ENCODE data around the gene SLC5A6.

DNA sequence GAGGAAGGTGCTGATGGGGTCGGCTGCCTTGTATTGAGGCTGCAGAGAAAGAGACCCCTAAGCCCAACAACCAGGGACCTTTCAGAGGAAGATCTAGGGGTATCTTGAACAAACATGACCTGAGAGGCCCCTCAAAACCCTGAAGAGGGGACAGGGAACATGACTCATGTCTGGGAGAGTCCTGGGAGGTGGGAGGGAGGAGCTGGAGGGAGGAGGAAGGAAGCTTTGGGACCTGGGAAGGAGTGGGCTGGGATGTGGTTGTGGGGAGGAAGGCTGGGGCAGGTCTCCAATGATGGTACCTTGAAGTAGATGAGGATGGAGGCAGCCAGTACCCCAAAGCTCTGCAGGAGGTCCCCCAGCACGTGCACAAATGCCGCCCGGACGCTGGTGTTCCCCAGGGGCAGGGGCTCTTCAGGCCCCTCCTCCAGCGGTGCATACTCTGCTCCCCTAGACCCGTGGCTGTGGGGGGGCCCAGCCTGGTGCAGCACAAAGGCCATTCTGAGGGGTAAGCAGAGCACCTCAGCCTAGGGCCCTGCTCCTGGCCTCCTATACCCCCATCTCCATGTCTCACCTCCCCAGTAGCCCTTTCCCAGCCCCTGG lies 44.9 kb upstream of the SLC5A6 start:
- no peak for TF ChIP-seq CTCF (conservative IDR thresholded peaks at IDR 0.05)
- TF ChIP-seq ZFX (IDR thresholded peaks at IDR 0.05): no peak
